Spinal cord (tissue), 10 donors: ENCODE results near the gene CPAMD8. TPM values are rescaled to one million over a fixed set of nuclear protein-coding genes. Genes with fewer than 3 reads are reported as not detected.

Source experiments
- DNase-seq, 6 donors: peaks; one replicate each; pipeline versions ENCODE4 v3.0.0 to v3.0.0-alpha.2; 2013 to 2015; ENCODE audit warnings: low spot score in 6 of 6, low read depth in 4 of 6
- H3K27ac ChIP-seq: one replicate; pipeline ENCODE4 v1.5.1; 2013; ENCODE audit warnings: low read depth, low read length, control low read depth
- H3K27me3 ChIP-seq: one replicate; pipeline ENCODE4 v1.6.1; 2013; ENCODE audit warnings: low read length; ENCODE audit not compliant: control insufficient read depth, insufficient read depth
- H3K36me3 ChIP-seq: one replicate; pipeline ENCODE4 v1.6.1; 2013; ENCODE audit warnings: low read length; ENCODE audit not compliant: control insufficient read depth, insufficient read depth
- H3K4me1 ChIP-seq: one replicate; pipeline ENCODE4 v1.6.1; 2013; ENCODE audit warnings: low read length; ENCODE audit not compliant: control insufficient read depth, insufficient read depth
- H3K4me3 ChIP-seq: one replicate; pipeline ENCODE4 v1.5.1; 2013; ENCODE audit warnings: low read depth, low read length, control low read depth
- H3K9me3 ChIP-seq: one replicate; pipeline ENCODE4 v1.6.1; 2013; ENCODE audit warnings: low read length; ENCODE audit not compliant: control insufficient read depth, insufficient read depth
- WGBS: methylation state at CpG from one replicate; pipeline ENCODE4 v1.1.5; 2013; ENCODE audit warnings: missing lambda C conversion rate; ENCODE audit not compliant: insufficient coverage; 5-methylcytosine and 5-hydroxymethylcytosine counted together
- polyA plus RNA-seq, 2 donors: library from polyadenylated mRNA; unstranded; fragments of 120-200 nt; gene quantifications; one replicate each; pipeline ENCODE4 v1.2.1, GENCODE V29; 2013; ENCODE audit not compliant: insufficient read length in 2 of 2
- small RNA-seq: library from RNA; depleted of rRNA; stranded (forward); fragments of <200 nt; gene quantifications from one replicate; pipeline ENCODE3, GENCODE V24; 2014; ENCODE audit warnings: low replicate concordance
- total RNA-seq, 2 donors: library from RNA; depleted of rRNA in 1 of 2; stranded (reverse); fragments of 120-200 nt in 1 of 2; fragments of >200 nt in 1 of 2; gene quantifications; one replicate each; pipeline versions ENCODE4 v1.2.3 to v1.2.4, GENCODE V29; 2013 to 2014
- donor health status: healthy.

Gene CPAMD8
- total and polyA plus RNA-seq, 4 donors = 9.7 to 117 (median 38.9) TPM

GRCh38 chr19:16850133-16850532, 176.5 kb downstream of the CPAMD8 start:
- Histone ChIP-seq H3K27ac (no peak overlapping the region), H3K36me3 (peaks cover 85% of the 10 kb centered on the region), H3K4me1 (no peaks in the 10 kb centered on the region), H3K4me3 (no peak overlapping the region), H3K9me3 (no peaks in the 10 kb centered on the region), H3K27me3 (no peaks in the 10 kb centered on the region)
- DNase-seq = no peak
- WGBS = 100% methylated on average over 2 of the region's 4 CpGs

GRCh38 chr19:16849168-16849567, 177.4 kb downstream of the CPAMD8 start:
- no peak for DNase-seq
- Histone ChIP-seq H3K4me3 (no peak overlapping the region), H3K4me1 (no peaks in the 10 kb centered on the region), H3K27me3 (no peaks in the 10 kb centered on the region), H3K27ac (no peak overlapping the region), H3K9me3 (no peaks in the 10 kb centered on the region), H3K36me3 (peaks cover 87% of the 10 kb centered on the region)
- no CpG with 5 or more reads among the region's 1 CpG for WGBS

- H3K36me3 ChIP-seq = peaks cover 87% of the 10 kb centered on the region
- no peaks in the 10 kb centered on the region for H3K27me3 ChIP-seq
- no peak for DNase-seq
- no peak overlapping the region for H3K4me3 ChIP-seq
- no peaks in the 10 kb centered on the region for H3K9me3 ChIP-seq
- H3K27ac ChIP-seq = no peak overlapping the region
- 100% methylated on average over 3 of the region's 6 CpGs for WGBS
- no peaks in the 10 kb centered on the region for H3K4me1 ChIP-seq
Observed at GRCh38 chr19:16847430-16847829, 179.2 kb downstream of the CPAMD8 start.

- Histone ChIP-seq H3K27ac (no peak overlapping the region), H3K4me3 (no peak overlapping the region), H3K9me3 (no peaks in the 10 kb centered on the region), H3K36me3 (peaks cover 87% of the 10 kb centered on the region), H3K27me3 (no peaks in the 10 kb centered on the region), H3K4me1 (no peaks in the 10 kb centered on the region)
- no peak for DNase-seq
- WGBS = 92% methylated on average over 16 of the region's 16 CpGs
Observed at GRCh38 chr19:16846901-16847300, 179.7 kb downstream of the CPAMD8 start.

Small RNA genes lying within 50 kb of the gene (small RNA-seq; reads per million reads assigned to genes)
- gene RN7SL823P = not detected
- gene RN7SL835P = not detected

Other genes with a start within 250 kb of the CPAMD8 start
- gene SIN3B, start 197.4 kb downstream of the CPAMD8 start, total RNA-seq = 10 to 100 TPM; 33.5 to 38.0 TPM
- 100 to 1,000 TPM in 1 of 2 donors, 10 to 100 TPM in 1; 86.3 to 106 TPM for gene SIN3B, start 197.4 kb downstream of the CPAMD8 start, polyA plus RNA-seq
- under 1 TPM; 0.10 to 0.17 TPM for gene F2RL3, start 137.8 kb downstream of the CPAMD8 start, total RNA-seq
- under 1 TPM; 0.16 to 0.45 TPM for gene F2RL3, start 137.8 kb downstream of the CPAMD8 start, polyA plus RNA-seq
- 1 to 10 TPM; 2.4 to 5.3 TPM for gene HAUS8, start 48.6 kb upstream of the CPAMD8 start, total RNA-seq
- 10 to 100 TPM; 10.2 to 10.7 TPM for gene HAUS8, start 48.6 kb upstream of the CPAMD8 start, polyA plus RNA-seq
- gene MYO9B, start 49.0 kb upstream of the CPAMD8 start, total RNA-seq = 10 to 100 TPM; 27.9 to 39.8 TPM
- gene MYO9B, start 49.0 kb upstream of the CPAMD8 start, polyA plus RNA-seq = 100 to 1,000 TPM in 1 of 2 donors, 10 to 100 TPM in 1; 97.8 to 124 TPM
- gene USE1, start 188.5 kb upstream of the CPAMD8 start, total RNA-seq = 10 to 100 TPM; 13.3 to 27.1 TPM
- gene USE1, start 188.5 kb upstream of the CPAMD8 start, polyA plus RNA-seq = 10 to 100 TPM; 38.7 to 46.8 TPM
- gene OCEL1, start 199.4 kb upstream of the CPAMD8 start, total RNA-seq = 1 to 10 TPM; 3.9 to 9.8 TPM
- gene OCEL1, start 199.4 kb upstream of the CPAMD8 start, polyA plus RNA-seq = 10 to 100 TPM; 12.1 to 20.9 TPM
- 10 to 100 TPM in 1 of 2 donors, 1 to 10 TPM in 1; 8.9 to 33.6 TPM for gene NR2F6, start 219.1 kb upstream of the CPAMD8 start, total RNA-seq
- gene NR2F6, start 219.1 kb upstream of the CPAMD8 start, polyA plus RNA-seq = 10 to 100 TPM; 24.2 to 28.1 TPM
- gene USHBP1, start 237.9 kb upstream of the CPAMD8 start, total RNA-seq = 1 to 10 TPM; 2.1 to 5.5 TPM
- 1 to 10 TPM; 3.0 to 5.3 TPM for gene USHBP1, start 237.9 kb upstream of the CPAMD8 start, polyA plus RNA-seq
- gene BABAM1, start 240.6 kb upstream of the CPAMD8 start, total RNA-seq = 100 to 1,000 TPM in 1 of 2 donors, 10 to 100 TPM in 1; 60.1 to 107 TPM
- 100 to 1,000 TPM; 125 to 137 TPM for gene BABAM1, start 240.6 kb upstream of the CPAMD8 start, polyA plus RNA-seq